Measurements from ENCODE around the gene IL10RA.
"Not testable (repeated sequence)": the region's sequence is repeated elsewhere in the genome, so short reads cannot be mapped to it uniquely, and the experiment has no call there.

Gene IL10RA

DNA sequence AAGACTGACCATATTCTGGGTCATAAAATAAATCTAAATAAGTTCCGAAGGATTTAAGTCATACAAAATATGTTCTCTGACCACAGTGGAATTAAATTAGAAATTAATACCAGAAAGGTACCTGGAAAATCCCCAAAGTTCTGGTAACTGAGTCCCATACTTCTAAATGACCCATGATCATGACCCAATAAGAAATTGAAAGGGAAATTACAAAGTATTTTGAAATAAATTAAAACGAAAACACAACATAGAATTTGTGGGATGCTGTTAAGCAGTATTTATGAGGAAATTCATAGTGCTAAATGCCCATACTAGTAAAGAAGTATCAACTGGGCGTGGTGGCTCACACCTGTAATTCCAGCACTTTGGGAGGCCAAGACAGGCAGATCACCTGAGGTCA, 23.4 kb upstream of the IL10RA start:
- no peak for DNase-seq (ENCODE audit: low spot score)

DNA sequence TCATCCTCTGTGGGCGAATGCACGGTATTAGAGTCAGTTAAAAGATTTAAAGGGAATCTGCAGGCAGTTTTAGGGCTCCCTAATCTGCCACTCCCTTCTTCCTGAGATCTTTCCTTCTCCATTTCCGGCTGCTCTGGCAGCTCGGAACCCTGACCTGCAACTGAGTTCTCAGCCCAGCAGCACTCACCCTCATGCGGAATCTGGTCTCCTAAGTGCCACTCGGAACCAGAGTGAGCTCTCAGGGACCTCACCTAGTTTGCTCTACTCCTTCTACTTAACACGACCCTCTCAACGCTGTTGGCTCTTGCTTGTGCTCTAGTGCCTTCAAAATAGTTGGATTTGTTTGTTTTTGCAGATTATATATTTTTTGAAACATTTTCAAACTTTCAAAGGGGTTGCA, 19.3 kb upstream of the IL10RA start:
- no peak for DNase-seq (ENCODE audit: low spot score)

DNA sequence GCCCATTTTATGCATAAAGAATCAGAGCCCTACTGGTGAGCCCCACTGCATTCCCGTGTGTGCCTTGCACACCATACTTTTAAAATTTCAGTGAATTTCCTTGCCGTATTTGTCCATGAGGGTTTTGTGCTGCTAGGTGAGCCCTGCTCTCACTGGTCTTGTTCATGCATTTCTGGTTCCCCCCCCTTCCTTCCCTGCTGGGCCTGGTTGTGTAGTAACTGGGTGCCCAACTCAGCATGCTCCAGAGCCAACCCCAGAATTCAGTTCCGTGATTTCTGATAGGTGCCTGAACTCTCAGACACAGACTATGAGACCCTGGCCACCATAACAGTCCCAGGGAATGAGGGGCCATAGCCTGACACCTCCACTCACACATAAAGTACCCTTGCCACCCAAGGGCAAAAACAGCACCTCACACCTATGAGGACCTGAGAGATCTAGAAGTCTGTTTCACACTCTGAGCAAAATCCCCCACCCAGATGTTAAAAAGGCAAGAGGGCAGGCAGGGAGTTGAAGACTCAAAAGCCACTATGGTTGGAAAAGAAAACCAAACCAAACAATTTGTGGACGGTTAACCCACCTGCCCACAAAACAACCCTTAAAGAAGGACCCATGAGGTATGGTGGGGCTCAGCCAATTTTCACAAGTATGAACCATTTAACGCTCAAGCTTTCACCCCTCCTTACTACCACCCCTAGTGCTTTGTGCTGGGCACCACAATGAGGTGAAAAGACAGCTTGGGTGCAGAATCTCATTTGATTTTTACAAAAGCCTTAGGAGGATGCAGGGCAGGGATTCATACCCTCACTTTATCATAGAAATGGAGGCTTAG, 16.8 kb upstream of the IL10RA start:
- no peak for DNase-seq (ENCODE audit: low spot score)

DNA sequence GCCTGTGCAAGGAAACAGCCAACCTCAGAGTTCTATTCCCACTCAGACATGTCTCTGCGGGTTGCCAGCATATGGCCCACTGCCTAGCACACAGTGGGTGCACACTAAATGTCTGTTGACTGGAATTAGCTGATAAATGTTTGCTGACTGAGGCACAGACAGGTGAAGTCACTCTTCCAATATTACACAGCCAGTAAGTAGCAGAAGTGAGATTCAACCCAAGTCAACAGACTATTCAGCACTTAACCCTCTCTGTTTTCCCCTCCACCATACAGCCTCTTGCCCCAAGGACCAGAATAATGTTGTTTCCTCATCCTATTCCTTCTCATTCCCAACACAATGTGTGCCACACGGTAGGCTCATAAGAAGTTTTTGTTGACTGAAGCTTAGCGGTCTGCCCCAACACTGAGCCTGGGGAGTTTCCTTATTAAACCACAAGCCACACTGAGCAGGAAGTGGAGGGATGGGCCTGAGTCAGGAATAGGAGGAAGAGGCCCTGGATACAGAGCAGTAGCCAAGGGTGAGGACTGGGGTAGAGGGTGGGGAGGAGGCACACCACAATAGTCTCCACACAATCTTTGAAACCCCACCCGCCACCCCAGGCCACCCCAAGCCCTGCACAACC, 15.7 kb upstream of the IL10RA start:
- no peak for DNase-seq (ENCODE audit: low spot score)

DNA sequence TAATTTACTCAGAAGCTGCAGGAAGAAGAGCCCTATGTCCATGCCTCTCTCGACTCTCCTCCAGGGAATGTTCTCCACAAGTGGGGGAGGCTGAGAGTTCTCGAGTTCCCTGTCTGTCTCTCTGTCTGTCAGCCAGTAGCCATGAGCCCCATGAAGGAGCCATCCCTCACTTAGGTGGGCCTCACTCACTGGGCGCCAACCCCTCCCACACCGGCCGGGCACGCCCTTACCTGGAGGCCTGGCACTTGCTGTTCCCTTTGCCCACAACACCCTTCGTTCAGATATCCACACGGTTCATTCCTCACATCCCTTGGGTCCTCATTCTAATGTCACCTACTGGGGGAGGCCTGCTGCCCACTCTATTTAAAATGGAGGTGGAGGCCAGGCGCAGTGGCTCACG, 14.2 kb upstream of the IL10RA start:
- DNase-seq (ENCODE audit: low spot score): no peak

DNA sequence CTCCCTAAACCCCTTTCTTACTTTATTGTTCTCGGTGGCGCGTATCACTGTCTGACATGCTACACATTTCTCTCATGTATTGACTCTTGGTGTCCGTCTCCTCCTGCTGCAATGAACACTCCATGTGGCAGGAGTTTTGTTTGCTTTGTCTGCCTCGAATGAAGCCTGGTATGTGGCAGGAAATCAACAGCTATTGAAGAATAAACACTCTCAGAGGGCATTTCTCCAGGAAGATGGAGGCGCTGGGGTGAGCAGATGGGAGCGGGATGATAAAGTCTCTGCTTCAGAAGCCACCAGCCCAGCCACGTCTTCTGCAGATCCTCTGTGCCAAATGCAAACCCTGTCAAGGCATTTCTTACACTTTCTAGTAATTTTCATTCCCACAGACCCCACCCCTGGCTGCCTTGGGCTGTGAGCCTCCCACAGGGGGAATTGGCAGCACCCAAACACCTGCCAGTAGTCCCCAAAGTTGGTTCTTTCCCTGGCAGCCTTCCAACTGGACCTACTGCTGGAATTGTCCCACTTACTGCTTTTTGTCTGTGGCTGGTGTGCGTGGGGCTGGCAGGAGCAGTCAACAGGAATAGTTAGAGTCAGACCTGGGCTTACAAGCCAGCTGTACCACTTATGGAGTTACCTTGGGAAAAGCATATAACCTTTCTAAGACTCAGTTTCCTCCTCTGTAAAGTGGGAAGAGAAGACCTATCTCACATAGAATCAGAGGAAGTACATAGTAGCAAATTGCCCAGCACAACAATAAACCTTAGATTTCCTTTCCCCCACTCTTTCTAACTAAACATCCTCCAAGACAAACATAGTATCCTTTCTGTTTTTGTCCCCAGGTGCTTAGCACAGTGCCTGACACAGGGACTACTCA, 13.3 kb upstream of the IL10RA start:
- no peak for DNase-seq (ENCODE audit: low spot score)

DNA sequence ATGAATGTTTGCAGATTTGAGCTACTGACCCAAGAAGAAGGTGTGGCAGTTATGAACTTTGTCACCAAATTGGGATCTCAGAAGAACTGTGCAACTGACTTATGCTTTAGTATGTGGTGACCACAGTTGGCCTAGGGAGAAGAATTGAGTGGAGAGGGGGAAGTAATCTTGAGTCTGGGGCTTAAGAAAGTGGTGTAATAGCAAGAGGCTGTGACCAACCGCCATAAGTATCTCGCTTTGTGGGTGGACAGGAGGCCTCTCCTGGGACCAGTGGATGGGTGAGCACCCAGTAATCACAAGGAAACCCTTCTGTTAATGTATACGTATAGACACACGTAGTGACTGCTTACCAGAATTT, 12.7 kb upstream of the IL10RA start:
- no peak for DNase-seq (ENCODE audit: low spot score)

DNA sequence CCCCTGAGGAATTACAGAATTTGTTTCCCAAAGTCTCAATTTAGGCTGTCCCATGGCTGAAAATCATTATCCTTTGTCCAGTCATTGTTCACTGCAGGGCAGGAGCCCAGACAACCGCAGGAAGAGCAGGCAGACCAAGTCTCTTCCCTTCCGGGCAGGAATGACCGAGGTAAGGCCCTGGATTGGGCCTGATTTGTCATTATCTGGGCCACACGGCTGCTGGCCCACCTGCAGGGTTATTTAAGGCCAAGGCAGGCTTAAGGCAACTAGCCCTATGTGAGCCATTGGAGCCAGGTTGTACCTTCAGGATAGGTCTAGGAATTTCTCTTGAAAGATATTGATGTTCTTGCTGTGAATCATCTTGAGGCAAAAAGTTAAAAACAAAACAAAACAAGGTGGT, 9.7 kb upstream of the IL10RA start:
- no peak for DNase-seq (ENCODE audit: low spot score)

DNA sequence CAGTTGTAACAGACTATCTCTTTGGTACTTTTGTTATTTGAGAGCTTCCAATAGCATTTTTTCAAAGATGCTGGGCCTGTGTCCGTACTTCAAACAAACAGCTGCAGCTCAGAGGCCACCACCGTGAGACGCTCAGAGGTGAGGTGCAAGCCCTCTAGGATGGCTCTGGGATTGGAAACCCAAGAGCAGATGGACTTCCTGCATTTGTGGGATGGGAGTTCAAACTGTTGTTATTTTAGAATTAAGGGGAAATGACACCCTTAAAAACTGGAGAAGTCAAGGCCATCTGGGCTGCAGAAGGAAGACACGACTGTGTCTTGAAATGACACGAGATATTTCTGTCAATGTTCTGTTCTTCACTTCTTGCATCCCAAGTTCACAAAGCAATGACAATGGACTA, 9.2 kb upstream of the IL10RA start:
- no peak for DNase-seq (ENCODE audit: low spot score)

DNA sequence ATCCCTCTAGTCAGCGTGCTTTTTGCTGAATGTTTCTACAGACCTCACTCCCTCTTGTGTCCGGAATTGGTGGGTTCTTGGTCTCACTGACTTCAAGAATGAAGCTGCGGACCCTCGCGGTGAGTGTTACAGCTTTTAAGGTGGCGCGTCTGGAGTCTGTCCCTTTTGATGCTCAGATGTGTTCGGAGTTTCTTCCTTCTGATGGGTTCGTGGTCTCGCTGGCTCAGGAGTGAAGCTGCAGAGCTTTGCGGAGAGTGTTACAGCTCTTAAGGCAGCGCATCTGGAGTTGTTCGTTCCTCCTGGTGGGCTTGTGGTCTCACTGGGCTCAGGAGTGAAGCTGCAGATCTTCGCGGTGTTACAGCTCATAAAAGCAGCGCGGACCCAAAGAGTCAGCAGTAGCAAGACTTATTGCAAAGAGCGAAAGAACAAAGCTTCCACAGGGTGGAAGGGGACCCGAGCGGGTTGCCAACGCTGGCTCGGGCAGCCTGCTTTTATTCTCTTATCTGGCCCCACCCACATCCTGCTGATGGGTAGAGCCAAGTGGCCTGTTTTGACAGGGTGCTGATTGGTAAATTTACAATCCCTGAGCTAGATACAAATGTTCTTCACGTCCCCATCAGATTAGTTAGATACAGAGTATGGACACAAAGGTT, 8.5 kb upstream of the IL10RA start:
- not testable (repeated sequence) for DNase-seq (ENCODE audit: low spot score)

DNA sequence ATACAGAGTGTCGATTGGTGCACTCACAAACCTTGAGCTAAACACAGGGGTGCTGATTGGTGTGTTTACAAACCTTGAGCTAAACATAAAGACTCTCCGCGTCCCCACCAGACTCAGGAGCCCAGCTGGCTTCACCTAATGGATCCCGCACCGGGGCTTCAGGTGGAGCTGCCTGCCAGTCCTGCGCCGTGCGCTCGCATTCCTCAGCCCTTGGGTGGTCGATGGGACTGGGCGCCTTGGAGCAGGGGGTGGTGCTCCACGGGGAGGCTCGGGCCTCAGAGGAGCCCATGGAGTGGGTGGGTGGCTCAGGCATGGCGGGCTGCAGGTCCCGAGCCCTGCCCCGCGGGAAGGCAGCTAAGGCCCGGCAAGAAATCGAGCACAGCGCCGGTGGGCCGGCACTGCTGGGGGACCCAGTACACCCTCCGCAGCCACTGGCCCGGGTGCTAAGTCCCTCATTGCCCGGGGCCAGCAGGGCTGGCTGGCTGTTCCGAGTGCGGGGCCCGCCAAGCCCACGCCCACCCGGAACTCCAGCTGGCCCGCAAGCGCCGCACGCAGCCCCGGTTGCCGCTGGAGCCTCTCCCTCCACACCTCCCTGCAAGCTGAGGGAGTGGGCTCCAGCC, 7.8 kb upstream of the IL10RA start:
- DNase-seq (ENCODE audit: low spot score): not testable (repeated sequence)

DNA sequence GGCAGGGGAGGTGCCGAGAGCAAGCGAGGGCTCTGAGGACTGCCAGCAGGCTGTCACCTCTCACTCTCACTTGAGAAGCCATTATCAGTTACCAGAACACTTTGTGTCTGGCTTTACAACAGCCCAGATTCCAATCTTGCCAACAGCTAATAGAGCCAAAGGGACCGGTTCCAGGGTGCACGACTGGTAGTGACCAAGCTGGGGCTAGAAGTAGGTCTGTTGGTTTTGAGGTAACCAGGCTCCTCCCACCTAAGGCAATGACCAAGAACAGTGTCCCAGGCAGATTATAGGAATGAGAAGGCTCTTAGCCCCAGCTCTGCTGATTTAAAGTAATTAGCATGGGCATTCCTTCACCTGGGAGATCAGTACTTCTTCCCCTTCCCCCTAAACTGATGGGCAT, 7.2 kb upstream of the IL10RA start:
- DNase-seq (ENCODE audit: low spot score): no peak

DNA sequence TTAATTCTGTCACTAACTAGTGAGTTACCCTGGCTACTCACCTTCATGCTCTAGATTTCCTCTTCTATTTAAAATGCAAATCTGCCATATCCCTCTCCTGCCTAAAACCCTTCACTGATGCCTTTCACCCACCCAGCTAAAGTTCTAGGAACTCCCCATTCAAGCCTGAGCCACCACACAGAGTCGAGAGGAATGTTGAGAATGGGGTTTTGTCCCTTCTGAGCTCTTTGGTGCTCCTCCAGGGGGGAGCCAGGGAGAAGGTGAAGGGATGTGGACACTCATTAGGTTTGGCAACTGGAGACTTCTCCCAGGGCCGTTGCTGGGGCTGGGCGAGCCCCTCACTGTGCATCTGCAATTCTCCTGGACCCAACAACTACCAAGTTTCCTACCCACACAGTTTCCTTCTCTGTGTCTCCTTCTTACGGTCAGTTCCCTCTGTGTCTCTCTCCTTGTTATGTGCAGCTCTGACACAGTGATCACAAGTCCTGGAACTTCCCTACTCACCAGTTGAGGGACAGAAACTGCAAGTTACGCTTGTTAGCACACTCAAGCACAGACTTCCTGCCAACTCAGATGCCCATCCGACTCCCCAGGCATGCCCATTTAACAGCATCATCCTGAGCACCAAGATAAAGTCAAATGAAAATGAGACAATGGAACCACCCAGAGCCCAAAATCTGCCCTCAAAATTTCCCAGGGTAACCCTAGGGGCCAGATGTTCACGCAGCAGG, 6.5 kb upstream of the IL10RA start:
- DNase-seq (ENCODE audit: low spot score): no peak

DNA sequence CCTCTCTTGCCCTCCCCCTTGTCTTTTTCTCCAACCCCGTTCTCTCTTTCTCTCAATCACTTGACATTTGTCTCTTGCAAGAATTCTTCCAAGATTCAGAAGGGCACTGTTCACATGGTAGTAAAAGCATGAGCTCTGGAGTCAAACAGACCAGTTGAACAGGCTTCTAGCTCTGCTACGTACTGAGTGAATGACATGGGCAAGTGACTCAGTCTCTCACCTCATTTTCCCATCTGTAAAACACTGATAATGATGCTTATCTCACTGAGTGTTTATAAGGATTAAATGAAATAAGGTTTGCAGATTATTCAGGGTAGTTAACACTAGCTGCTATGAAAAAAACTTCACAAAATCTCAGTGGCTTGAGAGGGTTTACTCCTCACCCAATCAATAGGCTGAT, 5.9 kb upstream of the IL10RA start:
- DNase-seq (ENCODE audit: low spot score): no peak

DNA sequence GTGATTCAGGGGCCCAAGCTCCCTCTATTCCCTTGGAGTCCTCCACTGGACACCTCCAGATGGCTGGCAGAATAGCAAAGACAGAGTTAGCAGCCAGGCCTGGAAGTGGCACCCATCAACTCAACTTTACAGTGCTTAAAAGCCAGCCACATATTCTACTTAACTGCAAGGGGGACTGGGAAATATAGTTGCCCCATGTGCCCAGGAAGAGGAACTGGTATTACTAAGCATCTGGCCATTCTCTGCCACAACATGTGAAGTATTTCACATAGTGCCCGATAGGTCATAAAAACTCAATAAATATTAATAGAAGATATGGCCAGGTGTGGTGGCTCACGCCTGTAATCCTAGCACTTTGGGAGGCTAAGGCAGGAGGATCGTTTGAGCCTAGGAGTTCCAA, 5.5 kb upstream of the IL10RA start:
- DNase-seq (ENCODE audit: low spot score): no peak

DNA sequence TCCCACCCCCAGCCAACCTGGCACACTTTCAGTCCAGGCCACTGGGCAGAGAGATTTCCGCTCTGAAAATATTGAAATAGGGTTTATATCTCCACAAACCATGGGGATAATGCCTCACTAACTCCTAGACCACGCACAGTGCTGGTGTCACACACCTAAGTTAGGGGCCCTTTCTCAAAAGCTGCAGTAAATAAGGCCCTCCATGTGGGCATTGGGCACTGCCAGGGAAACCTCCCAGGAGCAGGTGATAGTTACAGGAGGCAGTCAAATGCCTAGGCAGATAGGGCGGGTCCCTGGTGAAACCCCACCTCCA, 3.1 kb upstream of the IL10RA start:
- no peak for DNase-seq (ENCODE audit: low spot score)

DNA sequence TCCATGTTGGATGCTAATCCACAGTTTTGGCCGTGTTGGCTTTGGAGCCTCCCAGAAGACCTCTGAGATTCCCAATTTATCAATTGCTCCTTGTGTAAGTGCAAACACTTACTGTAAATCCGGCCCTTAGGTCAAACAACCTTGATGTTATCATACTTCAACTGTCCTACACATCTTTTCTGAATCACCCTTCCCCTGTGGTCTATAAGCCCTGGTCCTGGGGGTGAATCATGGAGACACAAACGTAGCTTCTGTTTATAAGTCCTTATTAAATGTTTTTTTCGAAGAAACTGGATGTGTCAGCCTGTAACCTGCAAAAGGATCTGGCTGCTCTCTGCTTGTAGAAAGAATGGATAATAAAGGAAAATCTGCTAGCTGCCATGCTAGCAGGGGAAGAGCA, 1.7 kb upstream of the IL10RA start:
- DNase-seq (ENCODE audit: low spot score): no peak

DNA sequence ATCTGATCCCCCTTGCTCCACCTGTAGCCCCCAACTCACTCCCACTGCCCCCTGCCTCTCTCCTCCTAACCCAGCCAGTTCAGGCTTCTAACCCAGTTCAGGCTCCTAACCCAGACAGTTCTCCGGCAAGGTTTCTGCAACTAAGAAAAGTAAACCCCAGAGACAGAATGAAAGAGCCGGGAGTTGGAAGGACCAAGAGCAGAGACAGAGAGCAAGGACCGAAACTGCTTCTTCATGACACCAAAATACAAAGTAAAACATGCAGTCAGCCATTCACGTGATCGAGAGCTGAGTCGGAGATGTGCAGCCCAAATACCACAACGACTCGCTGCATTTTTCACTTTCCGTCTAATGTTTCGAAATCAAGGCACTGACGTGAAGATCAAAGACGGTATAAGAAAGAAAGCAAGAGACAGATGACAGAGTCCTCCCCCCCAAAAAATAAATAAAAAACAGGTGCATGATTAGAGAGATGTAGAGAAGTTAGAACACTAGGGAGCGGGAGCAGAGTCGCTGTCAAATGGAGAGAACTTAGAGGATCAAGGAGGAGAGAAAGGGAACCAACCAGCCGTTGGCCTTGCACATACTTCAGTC, 884 bp downstream of the IL10RA start:
- no peak for DNase-seq (ENCODE audit: low spot score)

DNA sequence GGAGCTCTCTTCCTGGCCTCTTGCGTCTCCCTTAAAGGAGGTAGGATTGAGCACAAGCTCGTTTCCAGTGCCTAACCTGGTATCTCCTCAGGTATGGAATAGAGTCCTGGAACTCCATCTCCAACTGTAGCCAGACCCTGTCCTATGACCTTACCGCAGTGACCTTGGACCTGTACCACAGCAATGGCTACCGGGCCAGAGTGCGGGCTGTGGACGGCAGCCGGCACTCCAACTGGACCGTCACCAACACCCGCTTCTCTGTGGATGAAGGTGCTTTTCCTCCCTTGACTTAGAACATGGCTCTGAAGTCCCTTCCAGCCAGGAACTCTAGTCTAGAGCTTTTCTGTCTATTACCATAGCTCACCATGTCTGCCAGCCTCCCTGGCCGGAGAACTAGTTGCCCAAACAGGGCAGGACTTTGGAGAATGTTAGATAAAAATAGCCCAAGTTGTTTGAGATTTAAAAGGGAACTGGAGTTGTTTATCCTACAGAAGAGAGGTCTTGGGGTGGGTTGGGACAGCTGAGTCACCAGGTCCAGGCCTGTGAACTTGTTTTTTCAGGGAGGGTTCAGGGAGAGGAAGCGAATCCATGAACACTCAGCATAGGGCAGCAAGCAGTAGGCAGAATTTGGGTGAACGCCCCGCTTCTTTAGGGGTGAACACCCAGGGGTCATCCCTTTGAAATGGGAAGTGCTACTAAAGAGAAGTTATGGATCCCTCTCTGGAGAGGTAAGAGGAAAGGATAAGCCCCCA, 3.3 kb downstream of the IL10RA start:
- DNase-seq (ENCODE audit: low spot score): no peak

DNA sequence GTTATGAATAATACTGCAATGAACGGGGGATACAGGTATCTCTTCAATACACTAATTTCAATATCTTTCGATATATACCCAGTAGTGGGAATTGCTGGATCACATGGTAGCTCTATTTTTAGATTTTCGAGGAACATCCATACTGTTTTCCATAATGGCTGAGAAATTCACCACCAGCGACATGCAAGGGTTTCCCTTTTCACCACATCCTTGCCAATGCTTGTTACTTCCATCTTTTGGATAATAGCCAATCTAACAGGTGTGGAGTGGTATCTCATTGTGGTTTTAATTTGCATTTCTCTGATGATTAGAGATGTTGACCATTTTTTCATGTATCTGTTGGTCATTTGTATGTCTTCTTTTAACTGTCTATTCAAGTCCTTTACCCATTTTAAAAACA, 5.9 kb downstream of the IL10RA start:
- DNase-seq (ENCODE audit: low spot score): no peak
